H1 (cell line): ENCODE measurements around the gene PRRT1. TPM values are rescaled to one million over a fixed set of nuclear protein-coding genes. Genes with fewer than 3 reads are reported as not detected.

Source experiments
- BRCA1 ChIP-seq: IDR thresholded peaks from 2 replicates; pipeline ENCODE4 v1.6.1; 2012; ENCODE audit warnings: low read depth, low read length, improper control_type of control experiment
- CEBPB ChIP-seq: IDR thresholded peaks from 2 replicates; pipeline ENCODE4 v1.6.1; 2012; ENCODE audit warnings: low read depth, low read length
- CTCF ChIP-seq, 3 experiments: IDR thresholded peaks; 1 replicate in 2 of 3; 2 replicates in 1 of 3; pipeline versions ENCODE4 v1.5.1 to v1.6.1; 2011; ENCODE audit warnings: low read length in 3 of 3, mild to moderate bottlenecking in 3 of 3, inconsistent platforms in 2 of 3, low read depth in 1 of 3, moderate library complexity in 1 of 3; ENCODE audit not compliant: insufficient read depth in 1 of 3; ENCODE audit errors: control extremely low read depth in 1 of 3
- EZH2 ChIP-seq: fragments of 200-600 bp; sonication (generic); IDR thresholded peaks from 2 replicates; pipeline ENCODE4 v1.7.1; 2012; ENCODE audit warnings: low read depth, mild to moderate bottlenecking, moderate library complexity, low read length, inconsistent platforms; ENCODE audit not compliant: severe bottlenecking
- FOSL1 ChIP-seq: IDR thresholded peaks from 2 replicates; pipeline ENCODE4 v1.6.1; 2011; ENCODE audit warnings: mild to moderate bottlenecking, low read depth, low read length, moderate library complexity; ENCODE audit not compliant: insufficient read depth
- POLR2A ChIP-seq, 2 experiments: IDR thresholded peaks; 1 replicate in 1 of 2; 2 replicates in 1 of 2; pipeline ENCODE4 v1.6.1; 2011; ENCODE audit warnings: low read depth in 2 of 2, low read length in 2 of 2, mild to moderate bottlenecking in 2 of 2; ENCODE audit errors: control extremely low read depth in 1 of 2
- SP4 ChIP-seq: IDR thresholded peaks from 2 replicates; pipeline ENCODE4 v1.6.1; 2012; ENCODE audit warnings: low read length, inconsistent platforms
- TCF12 ChIP-seq: IDR thresholded peaks from 2 replicates; pipeline ENCODE4 v1.6.1; 2011; ENCODE audit warnings: low read depth, mild to moderate bottlenecking, low read length
- polyA plus RNA-seq, 7 experiments: library from polyadenylated mRNA; depleted of rRNA in 3 of 7; stranded (reverse) in 5 of 7; unstranded in 2 of 7; fragments of >200 nt in 5 of 7; fragments of 200-250 nt in 2 of 7; gene quantifications; 1 replicate in 5 of 7; 2 replicates in 1 of 7; 4 replicates in 1 of 7; pipeline versions ENCODE4 v1.2.1 to v1.2.3, GENCODE V29; 2011 to 2013; ENCODE audit warnings: missing spikeins in 2 of 7, mixed read lengths in 2 of 7
- total RNA-seq: library from RNA; stranded (reverse); fragmentation: NEBNext Ultra II Directional; extraction: Animal tissue kit (Norgen Biotek cat#: 25700); gene quantifications from 2 replicates; pipeline ENCODE4 v1.2.1, GENCODE V29; 2021

Gene PRRT1
- total and polyA plus RNA-seq, 2 of the 8 experiments (the other 6 are each of a cell fraction or from before 2014, with no cell fraction given): 0.71 to 2.8 TPM

GRCh38 chr6:32168807-32169591 is 17.3 kb upstream of the PRRT1 start (continued):
- peak in 2 of 3 experiments; percentile 9 to 19; a peak in 1 of 4 replicates for TF ChIP-seq CTCF (IDR thresholded peaks at IDR 0.05; ENCODE audit: control extremely low read depth in 1 of 3, insufficient read depth in 1 of 3, low read depth in 1 of 3, low read length in 3 of 3)
- TF ChIP-seq FOSL1: no peak
- TF ChIP-seq BRCA1: no peak
- TF ChIP-seq POLR2A (IDR thresholded peaks at IDR 0.05; ENCODE audit: control extremely low read depth in 1 of 2, low read depth in 2 of 2, low read length in 2 of 2): peak in 1 of 2 experiments; percentile 26; a peak in 1 of 3 replicates
- TF ChIP-seq SP4: no peak
- TF ChIP-seq CEBPB: no peak
- no peak for TF ChIP-seq EZH2
- no peak for TF ChIP-seq TCF12
- TF ChIP-seq, all 59 proteins: peak for 2
